GM10847 (cell line): ENCODE results near the gene HIVEP1.

Source experiments
- POLR2A ChIP-seq: IDR thresholded peaks from 2 replicates; pipeline ENCODE4 v1.6.1; 2011; ENCODE audit not compliant: insufficient read length; ENCODE audit errors: extremely low read depth

Gene HIVEP1

GRCh38 chr6:12185081-12185673 lies 173.1 kb downstream of the HIVEP1 start:
- no peak for TF ChIP-seq POLR2A

DNA sequence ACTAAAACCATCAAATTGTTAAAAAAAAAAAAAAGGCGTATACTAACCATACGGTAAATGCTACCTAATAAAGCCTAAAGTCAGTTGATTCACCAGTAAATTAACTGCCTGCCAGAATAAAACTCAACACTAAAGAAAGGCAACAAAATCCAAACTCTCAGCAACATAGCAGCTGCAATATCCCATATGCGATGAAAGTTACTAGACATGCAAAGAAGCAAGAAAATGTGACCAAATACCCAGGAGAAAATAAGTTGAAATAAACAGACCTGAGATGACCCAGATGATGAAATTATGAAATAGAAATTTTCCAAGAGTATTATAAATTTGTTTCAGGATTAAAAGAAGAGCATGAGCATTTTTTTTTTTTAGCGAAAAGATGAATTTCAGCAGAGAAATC lies 174.4 kb downstream of the HIVEP1 start:
- no peak for TF ChIP-seq POLR2A

GRCh38 chr6:12189150-12189549 lies 177.0 kb downstream of the HIVEP1 start:
- TF ChIP-seq POLR2A: no peak

- no peak for TF ChIP-seq POLR2A
Measured at GRCh38 chr6:12189661-12190060, 177.5 kb downstream of the HIVEP1 start.

DNA sequence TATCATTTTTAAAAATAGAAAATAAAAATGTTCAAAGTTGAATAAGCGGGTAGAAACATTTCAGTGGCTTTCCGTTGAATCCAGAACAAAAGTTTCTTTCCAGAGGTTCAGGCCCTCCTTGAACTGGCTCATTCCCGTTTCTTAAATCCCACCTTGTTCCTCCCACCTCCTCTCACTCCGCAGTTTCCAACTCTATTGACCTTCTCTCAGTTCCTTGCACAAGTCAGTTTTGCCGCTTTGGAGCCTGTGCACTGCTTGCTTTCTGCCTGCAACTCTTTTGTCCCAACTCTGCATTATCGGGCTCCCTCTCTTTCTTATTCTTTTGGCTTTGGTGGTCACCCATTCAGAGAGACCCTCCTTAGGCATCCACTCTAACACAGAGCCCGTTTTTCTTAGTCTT lies 178.1 kb downstream of the HIVEP1 start:
- TF ChIP-seq POLR2A: no peak

- no peak for TF ChIP-seq POLR2A
Measured at GRCh38 chr6:12196326-12196936, 184.3 kb downstream of the HIVEP1 start.

- no peak for TF ChIP-seq POLR2A
Measured at GRCh38 chr6:12198851-12199250, 186.7 kb downstream of the HIVEP1 start.

DNA sequence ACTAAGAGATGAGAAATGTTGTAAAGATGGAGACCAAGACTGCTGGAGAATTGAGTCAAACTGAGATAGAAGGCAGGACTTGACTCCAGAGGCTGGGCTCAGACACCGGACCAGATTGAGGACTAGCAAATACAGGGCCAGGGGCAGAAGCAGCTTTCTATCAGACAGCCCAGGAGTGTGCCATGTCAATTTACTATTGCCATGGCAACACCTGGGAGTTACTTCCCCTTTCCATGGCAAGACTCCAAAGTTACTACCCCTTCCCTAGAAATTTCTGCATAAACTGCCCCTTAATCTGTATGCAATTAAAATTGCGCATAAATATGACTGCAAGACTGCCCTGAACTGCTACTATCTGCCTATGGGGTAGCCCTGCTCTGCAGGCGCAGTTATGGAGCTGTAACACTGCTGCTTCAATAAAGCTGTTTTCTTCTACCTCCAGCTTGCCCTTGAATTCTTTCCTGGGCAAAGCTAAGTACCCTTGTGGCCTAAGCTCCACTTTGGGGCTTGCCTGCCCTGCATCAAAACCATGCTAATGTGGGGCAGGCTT lies 188.0 kb downstream of the HIVEP1 start:
- no peak for TF ChIP-seq POLR2A

DNA sequence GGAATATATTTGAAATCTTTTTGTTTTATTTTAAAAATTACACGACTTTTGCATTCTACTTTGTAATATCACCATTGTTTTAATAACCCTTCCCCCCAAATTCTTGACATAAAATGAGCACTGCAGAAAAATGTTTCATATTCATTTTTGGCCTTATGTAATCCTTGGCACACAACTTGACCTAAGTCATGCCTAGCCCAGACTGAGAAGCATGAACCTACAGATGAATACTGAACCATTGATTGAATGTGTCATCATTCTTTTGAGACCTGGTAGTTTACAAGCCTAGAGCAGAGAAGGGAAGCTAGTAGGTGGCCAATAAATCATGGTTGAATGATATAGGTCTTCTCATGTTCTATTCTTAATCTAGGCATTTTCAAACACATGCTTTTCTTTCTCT lies 188.6 kb downstream of the HIVEP1 start:
- no peak for TF ChIP-seq POLR2A

- no peak for TF ChIP-seq POLR2A
Measured at GRCh38 chr6:12203001-12203400, 190.9 kb downstream of the HIVEP1 start.

- TF ChIP-seq POLR2A: no peak
Measured at GRCh38 chr6:12208190-12208589, 196.1 kb downstream of the HIVEP1 start.

DNA sequence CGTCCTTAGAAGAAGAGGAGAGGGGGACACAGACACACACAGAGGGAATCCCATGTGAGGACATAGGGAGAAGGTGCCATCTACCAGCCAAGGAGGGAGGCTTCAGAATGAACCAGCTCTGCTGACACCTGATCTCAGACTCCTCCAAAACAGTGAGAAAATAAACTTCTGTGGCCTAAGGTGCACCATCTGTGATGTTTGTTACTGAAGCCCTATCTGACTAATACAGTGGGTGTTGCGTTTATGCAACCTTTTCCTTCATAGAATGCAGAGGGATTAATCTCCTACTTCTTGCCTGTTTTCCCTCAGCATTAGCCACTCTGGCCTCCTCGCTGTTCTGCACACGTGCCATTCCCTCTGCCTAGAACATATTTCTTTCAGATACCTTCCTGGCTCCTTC lies 196.6 kb downstream of the HIVEP1 start:
- no peak for TF ChIP-seq POLR2A
